Stimulated activated CD8-positive, alpha-beta memory T cell treated with anti-CD3 and anti-CD28 coated beads, Interleukin-12 subunit alpha, Interleukin-12 subunit beta, amount 100 ng/mL, for 24 hours (primary cell): ENCODE data around the gene JAGN1.
"Not testable (repeated sequence)": the region's sequence is repeated elsewhere in the genome, so short reads cannot be mapped to it uniquely, and the experiment has no call there.

ENCODE experiments used
- DNase-seq: peaks from one replicate; pipeline ENCODE4 v3.0.0-alpha.2; 2020; ENCODE audit errors: extremely low read depth

JAGN1 gene

DNA sequence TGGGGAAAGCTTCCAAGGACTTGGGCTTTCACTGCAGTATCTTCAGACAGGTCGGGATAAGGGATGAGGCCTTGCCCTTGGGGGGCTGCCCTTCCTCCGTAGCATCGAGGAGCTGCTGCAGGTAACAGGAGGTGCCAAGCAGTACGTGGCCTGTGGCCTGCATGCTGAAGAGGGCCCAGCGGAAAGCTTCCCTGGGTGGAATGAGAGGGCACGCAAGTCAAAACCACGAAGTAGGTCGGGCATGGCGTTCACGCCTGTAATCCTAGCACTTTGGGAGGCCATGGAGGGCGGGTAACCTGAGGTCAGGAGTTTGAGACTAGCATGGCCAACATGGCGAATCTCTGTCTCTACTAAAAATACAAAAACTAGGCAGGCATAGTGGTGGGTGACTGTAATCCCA lies 23.3 kb upstream of the JAGN1 start:
- no peak for DNase-seq

DNA sequence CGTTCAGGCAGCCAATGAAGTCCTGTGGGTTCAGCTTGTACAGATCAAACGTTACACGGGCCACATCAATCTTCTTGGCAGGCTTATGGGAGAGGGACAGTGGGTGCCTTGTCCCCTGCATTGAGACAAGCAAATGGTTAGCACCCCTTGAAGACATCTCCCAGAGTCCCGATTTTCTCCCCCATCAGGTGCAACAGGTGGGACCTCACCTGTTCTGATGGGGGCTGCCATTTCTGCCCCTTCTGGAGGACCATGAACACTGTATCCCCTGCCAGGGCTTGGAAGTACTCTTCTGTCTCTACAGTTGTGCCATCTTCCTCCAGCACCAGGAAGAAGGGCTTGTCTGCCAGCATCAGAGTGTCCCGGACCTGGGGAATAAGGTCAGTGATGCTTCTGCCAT lies 20.5 kb upstream of the JAGN1 start:
- DNase-seq = no peak

DNA sequence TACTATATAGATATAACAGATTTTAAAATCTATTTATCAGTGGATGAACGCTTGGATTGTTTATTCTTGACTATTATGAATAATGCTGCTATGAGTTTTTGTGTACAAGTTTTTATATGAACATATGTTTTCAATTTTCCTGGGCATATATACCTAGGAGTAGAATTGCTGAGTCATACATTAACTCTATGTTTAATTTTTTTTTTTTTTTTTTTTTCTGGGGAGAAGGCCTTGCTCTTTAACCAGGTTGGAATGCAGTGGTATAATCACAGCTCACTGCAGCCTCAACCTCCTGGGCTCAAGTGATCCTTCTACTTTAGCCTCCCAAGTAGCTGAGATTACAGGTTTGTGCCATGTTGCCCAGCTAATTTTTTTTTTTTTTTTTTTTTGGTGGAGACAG lies 19.4 kb upstream of the JAGN1 start:
- no peak for DNase-seq

DNA sequence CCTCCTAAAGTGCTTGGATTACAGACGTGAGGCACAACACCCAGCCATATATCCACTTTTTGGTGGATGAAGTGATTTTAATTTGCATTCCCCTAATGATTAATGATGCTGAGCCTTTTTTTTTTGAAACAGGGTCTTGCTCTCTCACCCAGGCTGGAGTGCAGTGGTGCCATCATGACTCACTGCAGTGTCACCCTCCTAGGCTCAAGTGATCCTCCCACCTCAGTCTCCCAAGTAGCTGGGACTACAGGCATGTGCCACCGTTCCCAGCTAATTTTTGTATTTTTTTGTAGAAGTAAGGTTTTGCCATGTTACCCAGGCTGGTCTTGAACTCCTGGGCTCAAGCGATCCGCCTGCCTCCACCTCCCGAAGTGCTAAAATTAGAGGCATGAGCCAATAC lies 18.3 kb upstream of the JAGN1 start:
- not testable (repeated sequence) for DNase-seq

DNA sequence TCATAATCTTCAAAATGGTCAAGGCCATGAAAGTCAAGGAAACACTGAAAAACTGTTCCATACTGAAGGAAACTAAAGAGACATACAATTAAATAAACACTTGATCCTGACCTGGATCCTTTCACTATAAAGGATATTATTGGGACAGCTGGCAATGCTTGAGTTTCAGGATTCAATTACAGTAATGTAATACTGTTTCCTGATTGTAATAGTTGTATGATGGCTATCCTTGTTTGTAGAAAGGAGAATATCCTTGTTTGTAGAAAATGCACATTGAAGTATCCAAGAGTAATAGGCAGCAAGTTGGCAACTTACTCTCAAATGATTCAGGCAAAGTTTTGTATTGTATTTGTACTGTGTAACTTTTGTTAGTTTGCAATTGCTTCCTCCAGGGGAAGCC lies 15.0 kb upstream of the JAGN1 start:
- DNase-seq = no peak

DNA sequence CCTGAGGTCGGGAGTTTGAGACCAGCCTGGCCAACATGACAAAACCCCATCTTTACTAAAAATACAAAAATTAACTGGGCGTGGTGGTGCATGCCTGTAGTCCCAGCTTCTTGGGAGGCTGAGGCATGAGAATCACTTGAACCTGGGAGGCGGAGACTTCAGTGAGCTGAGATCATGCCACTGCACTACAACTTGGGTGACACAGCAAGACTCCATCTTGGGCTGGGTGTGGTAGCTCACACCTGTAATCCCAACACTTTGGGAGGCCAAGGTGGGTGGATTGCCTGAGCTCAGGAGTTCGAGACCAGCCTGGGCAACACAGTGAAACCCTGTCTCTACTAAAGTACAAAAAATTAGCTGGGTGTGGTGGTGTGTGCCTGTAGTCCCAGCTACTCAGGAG lies 14.2 kb upstream of the JAGN1 start:
- DNase-seq = not testable (repeated sequence)

DNA sequence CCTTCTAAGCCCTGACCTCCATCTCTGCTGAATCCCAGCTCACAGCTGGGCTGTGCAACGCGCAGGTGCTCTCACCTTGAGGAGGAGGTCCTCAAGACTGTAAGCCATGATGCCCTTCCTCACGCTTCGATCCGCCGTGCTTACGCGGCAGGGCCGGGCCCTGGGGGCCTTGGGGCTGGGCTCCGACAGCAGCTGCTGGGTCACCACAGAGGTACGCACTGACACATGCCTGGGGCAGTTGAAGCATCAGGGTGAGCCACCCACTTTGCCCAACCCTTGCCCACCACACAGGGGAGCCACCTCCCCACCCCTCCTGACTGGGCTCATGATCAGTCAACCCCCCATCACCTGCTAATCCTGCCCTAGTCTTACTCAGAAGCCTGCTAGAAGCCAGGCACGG lies 13.4 kb upstream of the JAGN1 start:
- DNase-seq = no peak

DNA sequence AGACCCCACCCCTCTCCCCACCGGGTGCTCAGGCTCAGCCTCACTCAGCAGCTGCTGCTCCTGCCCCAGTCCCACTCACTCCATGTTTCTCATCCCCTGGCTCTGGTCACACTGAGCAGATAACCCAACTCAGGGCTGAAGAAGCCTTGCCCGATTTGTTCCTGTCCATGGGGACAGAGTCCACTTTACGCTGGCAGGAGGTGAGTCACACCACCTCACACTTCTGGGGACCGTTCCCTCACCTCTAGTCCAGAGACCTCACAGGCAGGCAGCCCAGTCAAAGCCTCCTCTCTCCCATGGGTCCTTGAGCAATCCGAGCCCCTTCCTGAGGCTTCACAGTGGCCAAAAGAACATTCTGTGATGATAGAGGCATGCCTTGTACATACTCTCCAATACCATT lies 11.7 kb upstream of the JAGN1 start:
- DNase-seq = no peak

DNA sequence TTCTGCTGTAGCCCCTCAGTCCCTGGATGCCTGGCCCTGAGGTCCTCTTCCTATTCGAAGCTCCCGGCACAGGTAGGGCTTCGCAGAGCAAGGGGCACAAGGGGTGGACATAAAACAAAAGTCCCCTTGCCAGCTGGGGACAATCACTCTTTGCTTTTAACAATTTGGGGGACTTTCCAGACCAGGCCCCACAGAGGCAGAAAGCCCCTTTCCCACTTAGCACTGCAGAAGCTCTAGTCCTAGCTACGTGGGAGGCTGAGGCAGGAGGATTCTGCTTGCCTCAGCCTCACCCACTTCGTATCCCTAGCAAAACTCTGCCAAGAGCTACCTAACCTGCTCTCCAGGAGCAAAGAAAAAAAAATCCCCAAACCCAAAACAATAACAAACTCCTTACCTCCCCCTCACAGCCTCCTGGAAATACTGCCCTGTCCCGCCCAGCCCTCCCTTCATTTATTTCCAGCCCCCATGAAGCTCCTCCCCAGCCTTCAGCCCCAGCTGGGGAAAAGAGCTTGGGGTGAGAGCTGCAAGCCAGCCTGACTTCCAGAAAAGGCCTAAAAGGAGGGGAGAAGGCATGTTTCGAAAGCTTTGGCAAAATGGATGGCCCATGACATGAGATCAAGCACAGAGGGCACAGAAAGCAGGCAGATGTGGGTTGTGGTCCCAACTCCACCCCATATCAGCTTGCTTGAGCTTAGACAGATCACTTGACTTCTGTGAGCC lies 10.4 kb upstream of the JAGN1 start, which contains the start of gene CIDEC:
Gene CIDEC (minus strand): TSS at position 424 of the 720 bp plus-strand sequence. CDS start 1,767 bp downstream, outside the sequence.
- DNase-seq = no peak

DNA sequence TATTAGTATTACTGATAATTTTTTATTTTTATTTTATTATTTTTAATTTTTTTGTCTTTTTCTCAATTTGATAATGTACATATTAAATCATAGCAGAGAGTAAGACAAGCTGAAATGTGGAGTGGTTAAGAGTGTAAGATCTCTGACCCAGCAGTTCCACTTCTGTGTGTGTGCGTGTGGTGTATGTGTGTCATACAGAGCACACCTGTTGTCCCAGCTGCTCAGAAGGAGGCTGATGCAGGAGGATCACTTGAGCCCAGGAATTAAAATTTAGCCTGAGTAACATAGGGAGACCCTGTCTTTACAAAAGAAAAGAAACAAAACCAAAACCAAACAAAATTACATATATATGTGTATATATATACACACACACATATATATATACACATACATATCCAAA lies 9.0 kb upstream of the JAGN1 start:
- no peak for DNase-seq

DNA sequence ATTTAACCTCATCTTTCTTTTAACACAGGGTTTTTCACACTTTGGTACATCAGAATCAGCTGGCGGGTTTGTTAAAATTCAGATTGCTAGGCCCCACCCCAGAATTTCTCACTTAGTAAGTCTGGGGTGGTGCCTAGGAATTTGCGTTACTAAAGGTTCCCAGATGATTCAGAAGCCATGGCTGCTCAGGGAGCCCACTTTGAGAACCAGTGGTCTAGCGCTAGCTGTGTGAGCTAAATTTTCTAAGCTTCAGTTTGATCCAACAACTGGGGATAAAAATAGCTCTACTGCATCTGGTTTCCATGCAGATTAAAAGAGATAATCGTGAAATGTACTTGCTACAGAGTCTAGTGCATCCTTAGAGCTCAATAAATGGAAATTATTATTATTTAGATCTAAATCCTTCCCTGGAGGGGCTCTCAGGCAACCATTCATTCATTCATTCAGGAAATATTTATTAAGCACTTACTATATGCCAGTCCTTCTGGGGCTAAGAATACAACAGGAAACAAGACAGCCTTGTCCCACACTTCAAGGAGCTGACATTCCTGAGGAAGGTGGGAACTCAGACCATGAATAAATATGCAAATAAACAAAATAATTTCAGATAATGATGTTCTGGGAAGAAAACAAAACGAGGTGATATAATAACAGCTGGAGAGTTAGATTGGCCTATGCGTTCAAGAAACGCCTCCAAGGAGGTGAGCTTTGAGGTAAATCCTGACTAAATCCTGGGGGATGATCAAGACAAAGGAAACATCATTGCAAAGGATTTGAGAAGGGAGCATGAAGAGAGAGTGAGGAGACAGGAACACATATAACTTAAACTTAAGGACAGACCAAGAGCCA lies 6.5 kb upstream of the JAGN1 start:
- DNase-seq = no peak

DNA sequence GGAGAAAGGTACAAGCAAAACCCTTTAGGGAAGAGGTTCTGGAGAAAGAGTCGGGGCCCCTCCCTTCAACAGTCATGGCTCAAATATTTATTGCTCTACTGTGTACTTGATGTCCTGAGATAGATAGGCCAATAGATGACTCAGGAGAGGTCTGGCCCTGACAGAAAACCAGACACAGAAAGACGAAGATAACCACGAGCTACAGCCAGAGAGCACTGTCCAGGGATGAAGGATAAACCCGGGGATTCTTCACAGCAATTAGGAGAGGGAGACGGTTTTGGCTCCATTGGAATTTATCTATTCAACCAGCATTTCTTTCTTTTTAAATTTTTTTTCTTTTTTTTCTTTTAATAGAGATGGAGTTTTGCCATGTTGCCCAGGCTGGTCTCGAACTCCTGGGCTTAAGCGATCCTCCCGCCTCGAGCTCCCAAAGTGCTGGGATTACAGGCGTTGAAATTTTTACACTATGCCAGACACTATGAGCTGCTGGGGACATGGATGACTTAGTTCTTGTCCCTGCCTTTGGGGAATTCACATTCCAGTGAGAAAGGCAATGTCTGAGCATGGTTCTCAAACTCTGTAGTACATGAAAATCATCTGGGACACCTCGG lies 5.8 kb upstream of the JAGN1 start:
- DNase-seq = no peak

DNA sequence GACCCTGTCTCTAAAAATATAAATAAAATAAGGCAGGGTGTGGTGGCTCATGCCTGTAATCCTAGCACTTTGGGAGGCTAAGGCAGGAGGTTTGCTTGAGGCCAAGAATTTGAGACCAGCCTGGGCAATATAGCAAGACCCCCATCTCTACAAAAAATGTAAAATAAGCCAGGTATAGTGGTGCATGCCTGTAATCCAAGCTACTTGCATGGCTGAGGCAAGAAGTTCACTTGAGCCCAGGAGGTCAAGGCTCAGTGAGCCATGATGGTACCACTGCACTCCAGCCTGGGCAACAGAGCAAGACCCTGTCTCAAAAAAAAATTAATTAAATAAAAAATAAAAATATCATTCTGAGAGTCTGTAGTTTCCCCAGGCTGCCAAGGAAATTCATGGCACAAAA lies 4.1 kb upstream of the JAGN1 start:
- no peak for DNase-seq

DNA sequence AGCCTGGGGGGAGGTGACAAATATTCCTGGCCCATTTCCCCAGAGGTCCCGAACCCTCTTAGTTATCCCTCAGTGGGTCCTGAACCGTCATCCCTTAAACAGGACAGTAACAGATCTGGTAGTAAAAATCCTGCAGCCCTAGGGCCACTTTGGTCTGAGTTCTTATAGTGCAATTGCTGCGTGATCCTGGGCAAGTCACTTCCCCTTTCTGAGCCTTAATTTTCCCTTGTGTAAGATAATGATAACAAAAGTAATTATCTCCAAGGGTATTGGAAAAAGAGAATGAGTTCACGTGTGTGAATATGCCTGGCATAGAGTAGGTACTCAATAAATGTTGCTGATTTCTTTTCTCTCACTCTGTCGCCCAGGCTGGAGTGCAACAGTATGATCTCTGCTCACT lies 2.9 kb upstream of the JAGN1 start:
- no peak for DNase-seq

DNA sequence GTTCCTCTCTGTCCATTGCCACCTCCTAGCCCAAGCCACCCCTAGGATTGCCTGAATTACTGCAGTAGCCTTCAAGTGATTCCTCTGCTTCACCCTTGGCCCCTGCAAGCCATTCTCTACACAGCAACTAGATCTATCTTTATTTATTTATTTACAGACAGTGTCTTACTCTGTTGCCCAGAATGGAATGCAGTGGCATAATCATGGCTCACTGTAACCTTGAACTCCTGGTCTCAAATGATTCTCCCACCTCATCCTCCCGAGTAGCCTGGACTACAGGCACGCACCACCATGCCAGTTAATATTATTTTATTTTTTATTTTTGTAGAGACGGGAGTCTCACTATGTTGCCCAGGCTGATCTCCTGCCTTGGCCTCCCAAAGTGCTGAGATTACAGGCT lies 1.9 kb upstream of the JAGN1 start:
- no peak for DNase-seq

DNA sequence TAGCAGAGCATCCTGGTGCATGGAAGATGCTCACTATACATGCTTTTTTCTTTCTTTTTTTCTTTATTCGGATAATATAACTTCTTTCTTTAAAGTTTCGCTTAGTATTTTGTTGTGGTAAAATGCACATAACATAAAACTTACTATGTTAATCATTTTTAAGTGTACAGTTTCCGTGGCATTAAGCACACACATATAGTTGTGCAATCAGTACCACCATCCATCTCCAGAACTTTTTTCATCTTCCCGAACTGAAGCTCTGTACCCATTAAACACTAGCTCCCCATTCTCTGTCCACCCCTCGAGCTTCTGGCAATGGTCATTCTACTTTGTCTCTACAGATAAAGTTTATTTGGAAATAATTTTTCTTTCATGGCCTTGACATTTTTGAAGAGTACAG lies 1.0 kb upstream of the JAGN1 start:
- no peak for DNase-seq

DNA sequence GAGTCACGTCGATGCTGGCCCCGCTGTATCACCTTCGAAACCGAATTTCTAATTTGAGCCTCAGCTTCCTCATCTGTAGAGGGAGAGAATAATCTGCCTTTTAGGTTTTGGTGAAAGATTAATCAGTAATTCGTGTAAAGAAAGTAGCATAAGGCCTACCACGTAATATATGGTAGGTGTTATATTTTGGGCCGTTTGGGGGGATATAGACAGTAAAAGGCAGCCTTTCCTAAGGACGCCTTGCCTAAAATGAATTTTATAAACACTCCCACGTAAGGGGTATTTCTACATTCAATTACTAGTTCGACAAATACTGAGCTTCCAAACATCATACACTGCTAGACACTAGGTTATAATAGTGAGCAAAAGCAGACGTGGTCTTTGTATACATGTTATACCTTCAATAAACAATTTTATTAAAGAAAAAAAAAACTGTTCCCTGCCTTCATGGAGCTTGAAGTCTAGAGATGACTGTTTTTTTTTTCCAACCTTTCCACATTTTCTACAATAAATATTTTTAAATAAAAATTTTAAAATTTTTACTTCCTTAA lies 737 bp downstream of the JAGN1 start:
- DNase-seq = no peak

DNA sequence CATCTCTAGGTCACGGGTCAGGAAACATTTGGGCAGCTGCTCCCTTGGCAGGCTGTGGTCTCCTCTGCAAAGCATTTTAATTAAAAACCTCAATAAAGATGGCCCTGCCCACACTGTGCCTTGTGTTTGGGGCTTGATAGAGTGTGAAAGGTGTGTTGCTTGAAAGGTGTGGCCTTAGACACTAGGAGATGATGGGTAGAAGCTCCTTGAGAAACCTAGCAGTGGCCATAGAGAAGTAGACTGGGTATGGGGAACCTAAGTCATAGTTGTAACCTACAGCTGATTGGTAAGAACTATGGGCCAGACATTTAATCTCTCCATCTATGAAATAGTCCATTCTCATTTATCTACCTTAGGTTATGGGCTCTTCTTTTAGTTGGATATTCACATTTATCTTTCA lies 3.3 kb downstream of the JAGN1 start:
- no peak for DNase-seq

DNA sequence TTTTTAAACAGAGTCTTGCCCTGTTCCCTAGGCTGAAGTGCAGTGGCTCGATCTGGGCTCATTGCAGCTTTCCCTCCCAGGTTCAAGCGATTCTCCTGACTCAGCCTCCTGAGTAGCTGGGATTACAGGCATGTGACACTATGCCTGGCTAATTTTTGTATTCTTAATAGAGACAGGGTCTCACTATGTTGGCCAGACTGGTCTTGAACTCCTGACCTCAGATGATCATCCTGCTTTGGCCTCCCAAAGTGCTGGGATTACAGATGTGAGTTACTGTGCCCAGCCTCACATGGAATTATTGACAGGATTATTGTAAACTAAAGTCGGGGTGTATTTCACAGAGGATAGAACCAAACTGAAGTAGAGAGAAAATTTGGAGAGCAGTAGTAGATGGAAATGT lies 5.3 kb downstream of the JAGN1 start:
- DNase-seq = not testable (repeated sequence)

DNA sequence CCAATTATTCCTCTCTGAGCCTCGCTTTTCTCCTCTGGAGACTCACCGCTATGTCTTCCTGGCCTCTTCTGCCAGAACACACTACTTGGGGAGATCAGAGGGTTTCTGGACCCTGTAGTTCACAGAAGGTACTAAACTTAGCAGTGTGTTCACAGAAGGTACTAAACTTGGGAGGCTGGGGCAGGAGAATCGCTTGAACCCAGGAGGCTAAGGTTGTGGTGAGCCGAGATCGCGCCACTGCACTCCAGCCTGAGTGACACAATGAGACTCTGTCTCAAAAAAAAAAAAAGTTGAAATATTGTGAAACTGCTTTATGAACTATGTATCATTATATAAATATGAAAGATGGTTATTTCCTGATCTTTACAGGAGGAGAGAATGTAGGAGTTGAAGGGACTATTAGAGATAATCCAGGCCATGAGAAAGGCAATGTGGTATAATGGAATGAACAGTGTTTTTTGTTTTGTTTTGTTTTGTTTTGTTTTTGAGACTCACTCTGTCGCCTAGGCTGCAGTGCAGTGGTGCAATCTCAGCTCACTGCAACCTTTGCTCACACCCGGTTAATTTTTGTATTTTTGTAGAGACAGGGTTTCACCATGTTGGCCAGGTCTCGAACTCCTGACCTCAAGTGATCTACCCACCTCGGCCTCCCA lies 6.5 kb downstream of the JAGN1 start:
- not testable (repeated sequence) for DNase-seq

DNA sequence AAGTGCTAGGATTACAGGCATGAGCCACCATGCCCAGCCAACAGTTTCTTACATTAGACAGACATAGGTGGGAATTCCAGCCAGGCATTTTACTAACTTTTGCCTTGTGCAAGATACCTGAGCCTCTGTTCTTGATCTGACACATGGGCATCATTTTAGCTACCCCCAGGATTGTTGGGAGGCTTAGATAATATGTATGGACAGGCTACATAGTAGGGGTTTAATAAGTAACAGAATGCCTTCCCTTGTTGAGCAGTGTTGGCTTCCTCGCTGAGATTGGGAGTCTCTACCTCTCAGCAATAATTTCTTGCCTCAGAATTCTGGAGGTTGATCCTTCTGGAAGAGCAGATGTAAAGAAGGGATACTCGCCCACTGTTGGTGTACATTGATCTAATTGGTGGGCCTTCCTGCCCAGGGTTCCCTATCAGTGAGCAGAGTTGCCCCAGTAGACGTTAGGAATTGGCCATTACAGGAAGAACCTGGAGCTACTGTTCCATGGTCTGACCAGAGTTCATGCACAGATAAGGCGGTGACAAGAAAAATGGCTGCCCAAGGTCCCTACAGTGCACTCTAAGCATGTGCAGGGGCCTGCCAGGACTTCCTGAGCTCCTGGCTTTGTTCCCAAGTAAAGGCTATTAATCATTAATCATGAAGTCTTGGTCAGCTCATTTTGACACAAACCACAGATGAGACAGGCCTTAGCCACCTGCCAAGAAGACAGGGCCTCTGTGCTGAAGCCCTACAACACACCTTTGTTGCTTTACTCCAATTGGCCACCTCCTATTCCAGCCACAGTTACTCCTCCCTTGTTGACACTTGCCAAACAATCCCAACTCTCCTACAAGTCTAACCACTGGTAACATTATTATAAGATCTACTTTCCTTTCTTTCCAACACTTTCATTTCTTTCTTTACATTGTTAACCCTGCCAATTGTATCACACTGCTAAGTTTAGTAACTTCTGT lies 7.3 kb downstream of the JAGN1 start:
- DNase-seq = no peak
